ENCODE data around the gene TWIST1.

GRCh38 chr7:19094138-19094537, 23.3 kb downstream of the TWIST1 start:
- TF ChIP-seq POLR2A (IDR thresholded peaks at IDR 0.05): no peak
- TF ChIP-seq, protein P1, sequence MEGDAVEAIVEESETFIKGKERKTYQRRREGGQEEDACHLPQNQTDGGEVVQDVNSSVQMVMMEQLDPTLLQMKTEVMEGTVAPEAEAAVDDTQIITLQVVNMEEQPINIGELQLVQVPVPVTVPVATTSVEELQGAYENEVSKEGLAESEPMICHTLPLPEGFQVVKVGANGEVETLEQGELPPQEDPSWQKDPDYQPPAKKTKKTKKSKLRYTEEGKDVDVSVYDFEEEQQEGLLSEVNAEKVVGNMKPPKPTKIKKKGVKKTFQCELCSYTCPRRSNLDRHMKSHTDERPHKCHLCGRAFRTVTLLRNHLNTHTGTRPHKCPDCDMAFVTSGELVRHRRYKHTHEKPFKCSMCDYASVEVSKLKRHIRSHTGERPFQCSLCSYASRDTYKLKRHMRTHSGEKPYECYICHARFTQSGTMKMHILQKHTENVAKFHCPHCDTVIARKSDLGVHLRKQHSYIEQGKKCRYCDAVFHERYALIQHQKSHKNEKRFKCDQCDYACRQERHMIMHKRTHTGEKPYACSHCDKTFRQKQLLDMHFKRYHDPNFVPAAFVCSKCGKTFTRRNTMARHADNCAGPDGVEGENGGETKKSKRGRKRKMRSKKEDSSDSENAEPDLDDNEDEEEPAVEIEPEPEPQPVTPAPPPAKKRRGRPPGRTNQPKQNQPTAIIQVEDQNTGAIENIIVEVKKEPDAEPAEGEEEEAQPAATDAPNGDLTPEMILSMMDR (IDR thresholded peaks at IDR 0.05): no peak

Data from thyroid gland (tissue), 4 donors.